B cell (primary cell): Measurements from ENCODE around the gene NMT1. TPM values are rescaled to one million over a fixed set of nuclear protein-coding genes. Genes with fewer than 3 reads are reported as not detected.

Experiments used
- ATAC-seq: fragments of 200-7000 bp; cut with Tn5 transposase; one replicate; pipeline ENCODE4 v1.10.0; 2021; ENCODE audit warnings: low read depth, mild to moderate bottlenecking, moderate number of reproducible peaks, moderate library complexity
- CTCF ChIA-PET: fragments of 350-600 bp; sonication (Branson Sonifier 250); formaldehyde crosslinking; loops from one replicate; lab custom pipeline; 2021; ENCODE audit warnings: antibody characterized with exemption, inconsistent platforms; lab: Charles Lee
- POLR2A ChIA-PET: fragments of 350-600 bp; sonication (Branson Sonifier 250); formaldehyde crosslinking; loops from one replicate; lab custom pipeline; 2021; ENCODE audit warnings: antibody characterized with exemption; lab: Charles Lee
- DNase-seq: peaks from one replicate; pipeline ENCODE4 v3.0.0; 2013
- H2AFZ ChIP-seq: 2 replicates; pipeline ENCODE4 v1.6.1; 2012; ENCODE audit warnings: mild to moderate bottlenecking, low read depth, low read length; ENCODE audit not compliant: insufficient read depth, poor library complexity, severe bottlenecking
- H3K27ac ChIP-seq, 2 donors: 1 replicate in 1 of 2; 2 replicates in 1 of 2; pipeline ENCODE4 v1.5.1; 2012 to 2013; ENCODE audit warnings: low read length in 2 of 2, mild to moderate bottlenecking in 2 of 2, moderate library complexity in 1 of 2
- H3K27me3 ChIP-seq, 4 experiments: fragments of 200-600 bp in 1 of 4; sonication (generic) in 1 of 4; replicated peaks in 1 of 4; 1 replicate in 2 of 4; 2 replicates in 2 of 4; pipeline versions ENCODE4 v1.6.1 to v1.7.0; 2013 to 2016; ENCODE audit warnings: low read length in 3 of 4, mild to moderate bottlenecking in 2 of 4, mixed read lengths in 1 of 4, moderate library complexity in 1 of 4; ENCODE audit not compliant: insufficient read depth in 4 of 4, control insufficient read depth in 3 of 4; ENCODE audit errors: control extremely low read depth in 1 of 4
- H3K36me3 ChIP-seq, 2 experiments: replicated peaks in 1 of 2; 1 replicate in 1 of 2; 2 replicates in 1 of 2; pipeline versions ENCODE4 v1.6.1 to v1.7.1; 2013; ENCODE audit warnings: low read length in 1 of 2; ENCODE audit not compliant: insufficient read depth in 2 of 2, control insufficient read depth in 1 of 2; ENCODE audit errors: control extremely low read depth in 1 of 2, extremely low read depth in 1 of 2
- H3K4me1 ChIP-seq, 2 donors: fragments of 200-600 bp in 1 of 2; sonication (generic) in 1 of 2; 1 replicate in 1 of 2; 2 replicates in 1 of 2; pipeline versions ENCODE4 v1.5.1 to v1.6.1; 2013 to 2017; ENCODE audit warnings: low read length in 2 of 2; ENCODE audit not compliant: control insufficient read depth in 2 of 2, insufficient read depth in 2 of 2
- H3K4me2 ChIP-seq: replicated peaks from 2 replicates; pipeline ENCODE3; 2012; ENCODE audit warnings: mild to moderate bottlenecking, low read depth, low read length; ENCODE audit not compliant: poor library complexity, severe bottlenecking
- H3K4me3 ChIP-seq, 5 experiments: fragments of 200-600 bp in 1 of 5; sonication (generic) in 1 of 5; 1 replicate in 3 of 5; 2 replicates in 2 of 5; pipeline versions ENCODE4 v1.5.1 to v1.7.0; 2011 to 2016; ENCODE audit warnings: low read length in 4 of 5, mild to moderate bottlenecking in 4 of 5, low read depth in 2 of 5, control low read depth in 1 of 5, moderate library complexity in 1 of 5; ENCODE audit not compliant: insufficient read depth in 1 of 5; ENCODE audit errors: control extremely low read depth in 1 of 5, extremely low read depth in 1 of 5
- H3K79me2 ChIP-seq: fragments of 200-600 bp; sonication (generic); one replicate; pipeline ENCODE4 v1.6.0; 2016; ENCODE audit warnings: low read length; ENCODE audit not compliant: control insufficient read depth, insufficient read depth
- H3K9ac ChIP-seq: fragments of 200-600 bp; sonication (generic); 2 replicates; pipeline ENCODE4 v1.6.1; 2017; ENCODE audit warnings: mild to moderate bottlenecking, low read length, moderate library complexity
- H3K9me3 ChIP-seq, 3 donors: one replicate each; pipeline versions ENCODE4 v1.6.1 to v1.7.1; 2013; ENCODE audit warnings: low read length in 2 of 3; ENCODE audit not compliant: control insufficient read depth in 2 of 3, insufficient read depth in 1 of 3; ENCODE audit errors: control extremely low read depth in 1 of 3
- H4K20me1 ChIP-seq: 2 replicates; pipeline ENCODE4 v1.6.0; 2012; ENCODE audit warnings: mild to moderate bottlenecking, low read length; ENCODE audit not compliant: insufficient read depth, control insufficient read depth, poor library complexity, severe bottlenecking
- H3K27ac Mint-ChIP-seq: one replicate; pipeline ENCODE4 v1.8.0; 2021; ENCODE audit warnings: mixed read lengths
- H3K27me3 Mint-ChIP-seq: one replicate; pipeline ENCODE4 v1.8.0; 2021; ENCODE audit warnings: mixed read lengths
- H3K4me1 Mint-ChIP-seq: one replicate; pipeline ENCODE4 v1.8.0; 2021; ENCODE audit warnings: mixed read lengths
- H3K4me3 Mint-ChIP-seq: one replicate; pipeline ENCODE4 v1.8.0; 2021; ENCODE audit warnings: mixed read lengths
- H3K9me3 Mint-ChIP-seq: one replicate; pipeline ENCODE4 v1.8.0; 2022; ENCODE audit warnings: mixed read lengths; ENCODE audit not compliant: insufficient read depth
- EZH2 ChIP-seq: IDR thresholded peaks from 2 replicates; pipeline ENCODE4 v1.6.1; 2012; ENCODE audit warnings: borderline replicate concordance, low read depth, mild to moderate bottlenecking, moderate library complexity, low read length; ENCODE audit not compliant: insufficient read depth, poor library complexity, severe bottlenecking
- WGBS: methylation state at CpG from one replicate; pipeline ENCODE4 v1.1.5; 2013; ENCODE audit warnings: missing lambda C conversion rate; ENCODE audit not compliant: insufficient coverage; 5-methylcytosine and 5-hydroxymethylcytosine counted together
- intact Hi-C: fragments of 100-400 bp; cut with micrococcal nuclease; formaldehyde crosslinking; loops from one replicate; pipeline ENCODE4 v1.10.0; 2022
- polyA plus RNA-seq: library from polyadenylated mRNA; depleted of rRNA; stranded (reverse); fragments of >200 nt; gene quantifications from 2 replicates; pipeline ENCODE4 v1.2.3, GENCODE V29; 2012
- total RNA-seq, 2 donors: library from RNA; stranded (reverse); fragments of 120-200 nt in 1 of 2; gene quantifications; 1 replicate in 1 of 2; 2 replicates in 1 of 2; pipeline versions ENCODE4 v1.2.3 to v1.2.4, GENCODE V29; 2013 to 2022
- TF ChIP-seq, protein P1 (sequence below): fragments of 200-600 bp; IDR thresholded peaks from one replicate; pipeline ENCODE4 v1.8.0; 2022; ENCODE audit warnings: antibody characterized with exemption, mild to moderate bottlenecking

The NMT1 gene
- total and polyA plus RNA-seq, 2 donors (not counting 1 experiment from before 2014, with no cell fraction given) = 30.1 to 134 TPM

DNA sequence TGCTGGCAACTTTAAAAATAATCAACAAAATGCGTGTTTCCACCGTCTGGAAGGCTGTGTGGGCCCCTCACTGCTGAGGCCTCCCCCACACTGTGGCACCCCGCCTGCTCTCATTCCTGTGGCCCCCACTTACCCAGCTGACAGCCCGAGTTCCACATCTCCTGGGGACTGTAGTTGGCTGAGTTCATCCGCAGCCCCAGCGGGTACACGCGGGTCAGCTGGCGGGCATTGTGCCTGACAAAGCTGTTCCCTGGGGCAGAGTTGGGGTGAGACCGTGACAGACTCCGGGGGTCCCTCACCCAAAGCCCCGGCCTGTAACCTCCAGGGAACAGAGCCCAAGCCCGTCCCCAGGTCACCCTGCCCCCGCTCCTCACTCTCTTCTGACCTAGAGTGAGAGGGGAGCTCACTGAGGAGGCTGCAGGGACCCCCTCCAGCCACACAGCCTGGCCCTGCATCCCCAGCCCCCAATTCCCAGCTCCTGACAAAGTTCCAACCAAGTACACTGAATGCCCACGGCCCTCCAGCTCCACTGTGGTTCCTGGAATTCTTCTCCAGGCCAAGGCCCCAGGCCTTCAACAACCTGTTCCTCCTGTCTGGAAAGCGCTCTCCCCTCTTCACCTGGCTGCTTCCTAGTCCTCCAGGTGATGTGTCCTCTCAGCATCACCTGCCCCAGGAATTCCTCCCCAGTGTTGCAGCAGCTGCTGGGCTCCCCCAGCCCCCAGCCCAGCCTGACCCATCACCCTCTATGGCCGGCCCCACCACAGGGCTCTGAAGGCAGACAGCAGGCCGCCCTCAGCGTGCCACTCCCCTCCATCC is 53.2 kb downstream of the NMT1 start:
- no peak overlapping the region for H3K9ac ChIP-seq
- TF ChIP-seq EZH2 = no peak
- TF ChIP-seq, protein P1, sequence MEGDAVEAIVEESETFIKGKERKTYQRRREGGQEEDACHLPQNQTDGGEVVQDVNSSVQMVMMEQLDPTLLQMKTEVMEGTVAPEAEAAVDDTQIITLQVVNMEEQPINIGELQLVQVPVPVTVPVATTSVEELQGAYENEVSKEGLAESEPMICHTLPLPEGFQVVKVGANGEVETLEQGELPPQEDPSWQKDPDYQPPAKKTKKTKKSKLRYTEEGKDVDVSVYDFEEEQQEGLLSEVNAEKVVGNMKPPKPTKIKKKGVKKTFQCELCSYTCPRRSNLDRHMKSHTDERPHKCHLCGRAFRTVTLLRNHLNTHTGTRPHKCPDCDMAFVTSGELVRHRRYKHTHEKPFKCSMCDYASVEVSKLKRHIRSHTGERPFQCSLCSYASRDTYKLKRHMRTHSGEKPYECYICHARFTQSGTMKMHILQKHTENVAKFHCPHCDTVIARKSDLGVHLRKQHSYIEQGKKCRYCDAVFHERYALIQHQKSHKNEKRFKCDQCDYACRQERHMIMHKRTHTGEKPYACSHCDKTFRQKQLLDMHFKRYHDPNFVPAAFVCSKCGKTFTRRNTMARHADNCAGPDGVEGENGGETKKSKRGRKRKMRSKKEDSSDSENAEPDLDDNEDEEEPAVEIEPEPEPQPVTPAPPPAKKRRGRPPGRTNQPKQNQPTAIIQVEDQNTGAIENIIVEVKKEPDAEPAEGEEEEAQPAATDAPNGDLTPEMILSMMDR = no peak
- no peak overlapping the region for H3K27ac Mint-ChIP-seq
- no peaks in the 10 kb centered on the region for H3K36me3 ChIP-seq
- no peaks in the 10 kb centered on the region for H3K9me3 Mint-ChIP-seq
- no peak overlapping the region for H2AFZ ChIP-seq
- ChIA-PET POLR2A (no interaction called here), CTCF (interaction anchor here (1.4 kb wide), 1 partner anchor 15 kb away, joined by 3 read pairs; no protein-coding TSS in a partner anchor)
- DNase-seq (no peak), ATAC-seq (no peak)
- H3K9me3 ChIP-seq = no peaks in the 10 kb centered on the region
- no peaks in the 10 kb centered on the region for H3K79me2 ChIP-seq
- peaks cover 12% of the 10 kb centered on the region for H3K4me1 Mint-ChIP-seq
- H3K27ac ChIP-seq = no peak overlapping the region
- H3K4me3 ChIP-seq = no peak overlapping the region
- 90% methylated on average over 19 of the region's 19 CpGs for WGBS
- H3K4me3 Mint-ChIP-seq = no peak overlapping the region
- H3K27me3 Mint-ChIP-seq = no peaks in the 10 kb centered on the region
- H3K4me2 ChIP-seq = no peak overlapping the region
- H3K27me3 ChIP-seq = no peaks in the 10 kb centered on the region
- no peaks in the 10 kb centered on the region for H4K20me1 ChIP-seq
- intact Hi-C loops = no loop called here
- H3K4me1 ChIP-seq = peaks cover 10 to 11% of the 10 kb centered on the region in 2 donors

DNA sequence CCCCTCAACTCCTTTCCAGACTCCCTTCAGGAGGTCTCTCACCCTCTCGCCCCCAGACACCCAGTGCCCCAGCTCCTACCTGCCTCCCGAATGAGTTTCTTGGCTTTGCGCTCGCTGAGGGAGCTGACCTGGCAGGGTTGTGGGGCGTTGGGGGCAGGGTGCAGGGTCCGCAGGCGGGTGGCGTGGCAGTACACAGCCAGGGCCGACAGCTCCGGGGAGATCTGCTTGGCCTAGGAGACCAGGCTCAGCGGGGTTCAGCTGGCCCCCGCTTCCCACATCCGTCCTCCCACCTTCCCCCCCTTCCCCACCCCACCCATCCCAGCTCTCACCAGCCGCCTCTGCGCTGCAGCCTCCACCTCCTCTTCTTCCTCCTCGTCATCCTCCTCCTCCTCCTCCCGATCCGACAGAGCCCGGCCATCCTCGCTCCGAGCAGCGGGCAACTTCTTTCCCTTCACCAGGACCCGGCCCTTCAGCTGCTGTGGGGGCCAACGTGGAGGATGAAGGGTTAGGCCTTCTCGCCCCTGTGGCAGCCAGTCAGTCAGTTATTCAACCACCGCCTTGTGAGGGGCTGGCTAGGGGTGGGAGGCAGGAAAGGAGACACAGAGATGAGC is 54.0 kb downstream of the NMT1 start:
- H3K36me3 ChIP-seq = no peaks in the 10 kb centered on the region
- ChIA-PET POLR2A (no interaction called here), CTCF (interaction anchor here (1.4 kb wide), 1 partner anchor 16 kb away, joined by 3 read pairs; no protein-coding TSS in a partner anchor)
- Mint-ChIP-seq H3K27me3 (peaks cover 3% of the 10 kb centered on the region), H3K27ac (no peak overlapping the region), H3K4me3 (no peak overlapping the region), H3K9me3 (no peaks in the 10 kb centered on the region), H3K4me1 (peaks cover 12% of the 10 kb centered on the region)
- no peak overlapping the region for H2AFZ ChIP-seq
- no peak for DNase-seq
- WGBS = 94% methylated on average over 12 of the region's 26 CpGs
- H3K9ac ChIP-seq = no peak overlapping the region
- no peaks in the 10 kb centered on the region for H3K27me3 ChIP-seq
- no peak overlapping the region for H3K4me2 ChIP-seq
- no peaks in the 10 kb centered on the region for H4K20me1 ChIP-seq
- H3K4me3 ChIP-seq = no peak overlapping the region
- TF ChIP-seq EZH2 = no peak
- TF ChIP-seq, protein P1 = no peak
- peaks cover 10 to 11% of the 10 kb centered on the region in 2 donors for H3K4me1 ChIP-seq
- no peak overlapping the region for H3K27ac ChIP-seq
- ATAC-seq = no peak
- intact Hi-C loops = no loop called here
- no peaks in the 10 kb centered on the region for H3K9me3 ChIP-seq
- no peaks in the 10 kb centered on the region for H3K79me2 ChIP-seq
